Endothelial cell of umbilical vein (primary cell): ENCODE data around the gene CCDC171.

Experiments
- EZH2 ChIP-seq: IDR thresholded peaks from 2 replicates; pipeline ENCODE4 v1.6.1; 2012; ENCODE audit warnings: borderline replicate concordance, low read depth, mild to moderate bottlenecking, moderate library complexity, low read length, inconsistent platforms; ENCODE audit not compliant: severe bottlenecking
- POLR2A ChIP-seq: IDR thresholded peaks from 2 replicates; pipeline ENCODE4 v1.6.1; 2012; ENCODE audit warnings: low read depth, mild to moderate bottlenecking, control low read depth, low read length
- TF ChIP-seq, protein P1 (sequence below), 2 donors: IDR thresholded peaks; 1 replicate in 1 of 2; 2 replicates in 1 of 2; pipeline ENCODE4 v1.5.1; 2011; ENCODE audit warnings: low read length in 2 of 2, mild to moderate bottlenecking in 2 of 2, moderate library complexity in 2 of 2, control low read depth in 1 of 2, inconsistent platforms in 1 of 2, low read depth in 1 of 2; ENCODE audit not compliant: insufficient read depth in 1 of 2; ENCODE audit errors: extremely low read depth in 1 of 2

DNA sequence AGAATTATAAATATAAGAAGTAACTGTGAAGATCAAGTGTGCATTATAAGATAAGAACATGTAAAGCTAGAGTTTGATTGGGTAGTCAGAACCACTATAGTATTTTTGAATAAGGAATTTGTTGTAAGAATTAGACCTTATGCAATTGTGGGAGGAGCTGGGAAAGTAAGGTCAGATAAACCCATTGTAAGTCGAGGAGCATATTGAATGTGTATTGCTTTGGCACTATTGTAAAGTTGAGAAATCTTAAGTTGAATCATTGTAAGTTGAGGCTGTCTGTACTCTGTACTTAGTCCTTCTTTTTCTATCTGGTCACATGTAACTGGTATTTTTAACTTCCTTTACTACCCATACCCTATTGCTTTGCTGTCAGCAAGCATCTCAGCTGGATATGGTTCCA lies 158.7 kb downstream of the CCDC171 start:
- no peak for TF ChIP-seq EZH2
- TF ChIP-seq, protein P1, sequence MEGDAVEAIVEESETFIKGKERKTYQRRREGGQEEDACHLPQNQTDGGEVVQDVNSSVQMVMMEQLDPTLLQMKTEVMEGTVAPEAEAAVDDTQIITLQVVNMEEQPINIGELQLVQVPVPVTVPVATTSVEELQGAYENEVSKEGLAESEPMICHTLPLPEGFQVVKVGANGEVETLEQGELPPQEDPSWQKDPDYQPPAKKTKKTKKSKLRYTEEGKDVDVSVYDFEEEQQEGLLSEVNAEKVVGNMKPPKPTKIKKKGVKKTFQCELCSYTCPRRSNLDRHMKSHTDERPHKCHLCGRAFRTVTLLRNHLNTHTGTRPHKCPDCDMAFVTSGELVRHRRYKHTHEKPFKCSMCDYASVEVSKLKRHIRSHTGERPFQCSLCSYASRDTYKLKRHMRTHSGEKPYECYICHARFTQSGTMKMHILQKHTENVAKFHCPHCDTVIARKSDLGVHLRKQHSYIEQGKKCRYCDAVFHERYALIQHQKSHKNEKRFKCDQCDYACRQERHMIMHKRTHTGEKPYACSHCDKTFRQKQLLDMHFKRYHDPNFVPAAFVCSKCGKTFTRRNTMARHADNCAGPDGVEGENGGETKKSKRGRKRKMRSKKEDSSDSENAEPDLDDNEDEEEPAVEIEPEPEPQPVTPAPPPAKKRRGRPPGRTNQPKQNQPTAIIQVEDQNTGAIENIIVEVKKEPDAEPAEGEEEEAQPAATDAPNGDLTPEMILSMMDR (IDR thresholded peaks at IDR 0.05; ENCODE audit: extremely low read depth in 1 of 2, insufficient read depth in 1 of 2, low read depth in 1 of 2, low read length in 2 of 2): no peak
- no peak for TF ChIP-seq POLR2A
